ENCODE data around the gene NAGPA.

DNA sequence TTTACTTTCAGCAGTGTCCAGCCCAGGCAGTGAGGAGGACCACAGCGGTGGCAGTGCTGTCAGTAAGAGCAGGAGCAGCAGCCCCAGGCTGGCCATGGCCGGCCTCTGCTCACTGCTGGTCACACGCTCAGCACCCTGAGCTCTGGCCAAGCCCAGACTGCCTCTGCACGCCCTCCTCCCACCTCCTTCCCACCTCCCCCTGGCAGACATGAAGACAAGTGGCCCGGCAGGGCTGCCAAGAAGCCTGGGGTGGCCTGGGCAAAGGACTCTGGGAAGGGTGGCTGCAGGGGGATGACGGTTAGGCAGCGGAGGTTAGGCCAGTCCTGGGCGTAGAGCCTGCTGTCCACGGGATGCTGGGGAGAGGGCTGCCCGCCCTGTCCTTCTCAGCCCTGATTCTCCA, 32.1 kb upstream of the NAGPA start, which contains the start of gene C16orf89:
- no peak for TF ChIP-seq EZH2 (IDR thresholded peaks at IDR 0.05; ENCODE audit: low read length)
- no peak for TF ChIP-seq CTCF (optimal IDR thresholded peaks at IDR 0.05 in 1 of 3, IDR thresholded peaks at IDR 0.05 in 1 of 3, conservative IDR thresholded peaks at IDR 0.05 in 1 of 3; ENCODE audit: extremely low read depth in 1 of 3, insufficient read depth in 2 of 3, low read length in 3 of 3)

Measured in keratinocyte (primary cell).